A204.1 (cell line): ENCODE measurements around the gene MSX2.

Experiments
- FAIRE-seq: peaks from 2 replicates; lab custom pipeline; 2012; peaks lifted over from hg19 to GRCh38; lab: Jason Lieb, UNC

Gene MSX2

DNA sequence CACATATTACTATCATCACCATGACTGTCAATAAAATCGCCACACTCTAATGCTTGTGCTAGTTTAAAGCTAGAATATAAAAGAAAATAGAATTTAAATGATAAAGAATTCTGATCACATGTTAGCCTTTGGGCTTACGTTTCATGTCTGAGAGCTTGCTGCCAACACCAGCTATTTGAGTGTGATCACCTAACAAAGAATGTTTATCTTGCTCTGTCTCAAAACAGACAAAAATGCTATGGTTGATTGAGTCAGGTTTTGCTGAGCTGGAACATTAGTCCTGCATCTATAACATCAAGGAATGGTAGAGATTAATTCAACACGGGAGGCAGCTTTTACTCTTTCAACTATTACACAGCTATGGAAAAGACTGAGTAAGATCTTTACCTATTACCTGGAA is 50.7 kb downstream of the MSX2 start:
- FAIRE-seq: no peak

DNA sequence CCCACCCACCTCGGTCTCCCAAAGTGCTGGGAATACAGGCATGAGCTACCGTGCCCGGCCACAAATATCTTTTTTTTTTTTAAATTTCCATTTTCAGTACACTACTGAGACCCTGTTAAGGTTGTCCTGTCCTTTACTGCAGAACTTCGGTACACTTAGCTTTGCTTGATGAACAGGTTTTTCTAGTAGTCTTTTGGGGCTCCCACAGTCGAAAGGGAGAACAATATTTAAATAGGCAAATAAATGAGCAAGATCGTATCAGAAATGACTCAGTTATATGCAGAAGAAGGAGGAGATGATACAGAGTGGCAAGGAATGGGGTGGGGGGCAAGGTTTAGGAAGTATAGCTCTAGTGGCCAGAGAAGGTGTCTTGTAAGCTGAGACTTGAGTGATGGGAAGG is 52.7 kb downstream of the MSX2 start:
- no peak for FAIRE-seq

GRCh38 chr5:174777583-174777982 is 53.2 kb downstream of the MSX2 start:
- FAIRE-seq: no peak
